Mesangial cell (primary cell): Measurements from ENCODE around the gene IL17RE. TPM values are rescaled to one million over a fixed set of nuclear protein-coding genes. Genes with fewer than 3 reads are reported as not detected.

ENCODE experiments used
- total RNA-seq: library from RNA; depleted of rRNA; stranded (reverse); fragments of >200 nt; gene quantifications from 2 replicates; pipeline ENCODE4 v1.2.3, GENCODE V29; 2015

IL17RE gene
- 1.1 and 4.6 TPM in 2 replicates for total RNA-seq

DNA sequence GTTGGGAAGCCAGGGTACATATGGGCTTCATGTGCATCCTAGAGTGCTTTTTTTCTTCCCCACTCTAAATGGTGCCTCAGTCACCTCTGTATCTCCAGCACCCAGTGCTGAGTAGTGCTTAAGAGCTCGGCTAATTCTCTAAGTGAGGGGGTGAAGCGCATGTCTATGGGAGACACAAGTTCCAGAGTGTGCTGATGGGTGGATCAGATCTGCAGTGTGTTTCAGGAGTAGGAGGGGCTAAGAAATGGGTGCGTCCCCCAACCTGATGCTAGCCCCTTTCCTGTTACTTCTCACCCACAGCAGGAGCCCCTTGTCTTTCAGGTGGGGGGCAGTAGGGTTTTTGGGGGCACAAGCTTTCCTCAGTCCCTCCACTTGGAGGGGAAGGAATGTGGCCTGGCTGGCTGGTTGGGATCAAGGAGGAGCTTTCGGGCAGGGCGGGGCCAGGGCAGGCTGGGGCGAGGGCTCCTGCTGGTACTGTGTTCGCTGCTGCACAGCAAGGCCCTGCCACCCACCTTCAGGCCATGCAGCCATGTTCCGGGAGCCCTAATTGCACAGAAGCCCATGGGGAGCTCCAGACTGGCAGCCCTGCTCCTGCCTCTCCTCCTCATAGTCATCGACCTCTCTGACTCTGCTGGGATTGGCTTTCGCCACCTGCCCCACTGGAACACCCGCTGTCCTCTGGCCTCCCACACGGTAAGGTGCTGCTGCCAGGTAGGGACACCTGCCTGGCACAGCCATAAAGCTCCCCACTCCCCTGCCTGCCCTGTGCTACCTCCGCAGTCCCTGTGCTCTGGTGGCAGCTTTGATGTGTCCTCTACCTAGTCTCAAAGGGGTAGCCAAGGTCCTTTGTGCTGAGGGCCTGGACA, at the start of gene IL17RE:
Gene IL17RE, plus strand, starts transcription at position 477 of the 866 bp plus-strand sequence. Its CDS starts 85 bp downstream, at position 562.

GRCh38 chr3:9879830-9880549, 22.7 kb upstream of the IL17RE start, which contains the start of gene CIDEC:
CIDEC (minus strand) TSS chr3:9880253; CDS start chr3:9878486, 1,767 bp downstream.

DNA sequence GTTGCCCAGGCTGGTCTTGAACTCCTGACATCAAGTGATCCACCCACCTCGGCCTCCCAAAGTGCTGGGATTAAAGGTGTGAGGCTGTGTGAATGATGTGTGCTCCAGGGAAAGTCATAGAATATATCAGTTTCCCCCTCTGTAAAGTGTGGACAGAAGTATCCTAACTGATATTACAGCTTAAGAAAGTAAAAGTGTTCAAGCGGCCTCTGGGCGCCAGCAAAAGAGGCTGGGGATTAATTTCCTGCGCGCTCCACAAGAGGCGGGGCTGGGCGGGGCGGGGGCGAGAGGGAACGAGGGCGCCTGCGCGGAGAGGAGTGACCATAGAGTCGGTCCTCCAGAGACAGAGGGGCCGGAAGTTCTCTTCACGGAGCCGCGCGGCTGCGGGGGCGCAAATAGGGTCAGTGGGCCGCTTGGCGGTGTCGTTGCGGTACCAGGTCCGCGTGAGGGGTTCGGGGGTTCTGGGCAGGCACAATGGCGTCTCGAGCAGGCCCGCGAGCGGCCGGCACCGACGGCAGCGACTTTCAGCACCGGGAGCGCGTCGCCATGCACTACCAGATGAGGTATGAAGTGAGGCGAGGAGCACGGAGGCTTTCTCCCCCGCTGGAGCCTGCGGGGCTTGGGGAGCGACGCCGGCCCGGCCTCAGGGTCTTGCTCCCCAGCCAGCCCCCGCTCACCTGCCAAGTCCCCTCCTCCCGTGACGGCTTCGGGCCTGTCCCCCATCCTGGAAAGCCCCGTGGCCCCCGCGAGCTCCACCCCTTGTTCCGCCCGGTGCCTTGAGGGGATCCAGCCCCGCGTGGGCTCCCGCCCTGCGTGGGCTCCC, 12.2 kb upstream of the IL17RE start, which contains the start of gene JAGN1:
Gene JAGN1, plus strand, starts transcription at position 362 of the 823 bp plus-strand sequence. Its CDS starts 113 bp downstream, at position 475.

GRCh38 chr3:9916734-9917680, 14.4 kb downstream of the IL17RE start, which contains the start of gene IL17RC:
IL17RC (plus strand) TSS chr3:9917098; CDS start chr3:9917316, 218 bp downstream.

GRCh38 chr3:9933561-9934234, 31.1 kb downstream of the IL17RE start, which contains the start of gene CRELD1:
CRELD1 (plus strand) TSS chr3:9933834; CDS start chr3:9934439, 605 bp downstream.

GRCh38 chr3:9951962-9952805, 49.5 kb downstream of the IL17RE start, which contains the start of gene PRRT3:
PRRT3 (minus strand) TSS chr3:9952408; CDS start chr3:9950115, 2,293 bp downstream.

Other genes with a start within 250 kb of the IL17RE start
- gene CPNE9, start 199.0 kb upstream of the IL17RE start, total RNA-seq = not detected in 2 replicates
- gene BRPF1, start 171.1 kb upstream of the IL17RE start, total RNA-seq = 15.0 and 16.1 TPM in 2 replicates
- gene OGG1, start 152.9 kb upstream of the IL17RE start, total RNA-seq = 26.5 and 28.7 TPM in 2 replicates
- gene CAMK1, start 132.9 kb upstream of the IL17RE start, total RNA-seq = 24.8 and 27.4 TPM in 2 replicates
- 75.3 and 108 TPM in 2 replicates for gene TADA3, start 110.4 kb upstream of the IL17RE start, total RNA-seq
- gene ARPC4, start 109.8 kb upstream of the IL17RE start, total RNA-seq = 175 and 268 TPM in 2 replicates
- gene TTLL3, start 92.6 kb upstream of the IL17RE start, total RNA-seq = 3.7 and 27.9 TPM in 2 replicates
- 49.3 and 59.6 TPM in 2 replicates for gene RPUSD3, start 58.8 kb upstream of the IL17RE start, total RNA-seq
- gene CIDEC, start 22.6 kb upstream of the IL17RE start, total RNA-seq = 0.13 TPM in 1 of 2 replicates, not detected in the other
- 32.4 and 33.8 TPM in 2 replicates for gene JAGN1, start 12.2 kb upstream of the IL17RE start, total RNA-seq
- 34.7 and 59.3 TPM in 2 replicates for gene IL17RC, start 14.2 kb downstream of the IL17RE start, total RNA-seq
- gene CRELD1, start 31.0 kb downstream of the IL17RE start, total RNA-seq = 21.0 and 37.3 TPM in 2 replicates
- 0.98 and 6.0 TPM in 2 replicates for gene PRRT3, start 49.6 kb downstream of the IL17RE start, total RNA-seq
- gene EMC3, start 84.0 kb downstream of the IL17RE start, total RNA-seq = 24.0 and 28.5 TPM in 2 replicates
- gene FANCD2, start 123.6 kb downstream of the IL17RE start, total RNA-seq = 8.9 and 33.1 TPM in 2 replicates
- gene FANCD2OS, start 205.4 kb downstream of the IL17RE start, total RNA-seq = not detected in 2 replicates
- 113 and 149 TPM in 2 replicates for gene BRK1, start 212.8 kb downstream of the IL17RE start, total RNA-seq
- gene VHL, start 238.9 kb downstream of the IL17RE start, total RNA-seq = 25.3 and 32.7 TPM in 2 replicates